HEK293T (cell line): ENCODE data around the gene COL27A1.

Source experiments
- CTCF ChIA-PET: fragments of 350-600 bp; formaldehyde crosslinking; extraction: SDS; loops from one replicate; lab custom pipeline; 2021; ENCODE audit warnings: antibody characterized with exemption, inconsistent platforms; lab: Yijun Ruan, JAX
- POLR2A ChIA-PET: fragments of 350-600 bp; formaldehyde crosslinking; extraction: SDS; loops from one replicate; lab custom pipeline; 2020; ENCODE audit warnings: antibody characterized with exemption, inconsistent platforms; lab: Yijun Ruan, JAX
- DNase-seq: peaks from one replicate; pipeline ENCODE4 v3.0.0; 2012; ENCODE audit warnings: mixed read lengths; ENCODE audit errors: extremely low spot score
- ARNT ChIP-seq: fragments of 450-650 bp; IDR thresholded peaks from 2 replicates; pipeline ENCODE4 v1.6.1; 2017; ENCODE audit warnings: mild to moderate bottlenecking
- BHLHE40 ChIP-seq: fragments of 450-650 bp; IDR thresholded peaks from 2 replicates; pipeline ENCODE4 v1.6.1; 2016; ENCODE audit warnings: mild to moderate bottlenecking, moderate library complexity, borderline replicate concordance
- CTBP1 ChIP-seq: fragments of 450-650 bp; IDR thresholded peaks from 2 replicates; pipeline ENCODE4 v1.6.1; 2016; ENCODE audit warnings: borderline replicate concordance
- ELF4 ChIP-seq: fragments of 450-650 bp; IDR thresholded peaks from 2 replicates; pipeline ENCODE4 v1.6.1; 2017; ENCODE audit warnings: antibody characterized with exemption
- FOXA1 ChIP-seq: fragments of 450-650 bp; IDR thresholded peaks from 2 replicates; pipeline ENCODE4 v1.6.1; 2016; ENCODE audit warnings: mild to moderate bottlenecking
- FOXK2 ChIP-seq: fragments of 450-650 bp; IDR thresholded peaks from 2 replicates; pipeline ENCODE4 v1.6.1; 2016; ENCODE audit warnings: mild to moderate bottlenecking
- FOXM1 ChIP-seq: fragments of 450-650 bp; IDR thresholded peaks from 2 replicates; pipeline ENCODE4 v1.6.1; 2017; ENCODE audit warnings: mild to moderate bottlenecking, borderline replicate concordance
- HDGF ChIP-seq: fragments of 450-650 bp; IDR thresholded peaks from 2 replicates; pipeline ENCODE4 v1.6.1; 2017; ENCODE audit warnings: antibody characterized with exemption, borderline replicate concordance
- L3MBTL2 ChIP-seq: fragments of 450-650 bp; conservative IDR thresholded peaks from 2 replicates; pipeline ENCODE4 v1.6.1; 2016; ENCODE audit warnings: mild to moderate bottlenecking
- LEF1 ChIP-seq: fragments of 450-650 bp; IDR thresholded peaks from 2 replicates; pipeline ENCODE4 v1.6.1; 2017; ENCODE audit warnings: mild to moderate bottlenecking, borderline replicate concordance
- NFRKB ChIP-seq: fragments of 450-650 bp; IDR thresholded peaks from 2 replicates; pipeline ENCODE4 v1.6.1; 2016; ENCODE audit warnings: mild to moderate bottlenecking, moderate library complexity
- SP1 ChIP-seq: fragments of 450-650 bp; IDR thresholded peaks from 2 replicates; pipeline ENCODE4 v1.6.1; 2017
- SUZ12 ChIP-seq: fragments of 450-650 bp; IDR thresholded peaks from 2 replicates; pipeline ENCODE4 v1.6.1; 2016; ENCODE audit warnings: mild to moderate bottlenecking
- TARDBP ChIP-seq: fragments of 450-650 bp; IDR thresholded peaks from 2 replicates; pipeline ENCODE4 v1.6.1; 2016
- ZNF384 ChIP-seq: fragments of 450-650 bp; IDR thresholded peaks from 2 replicates; pipeline ENCODE4 v1.6.1; 2016
- TF ChIP-seq, protein P1 (sequence below): fragments of 450-650 bp; IDR thresholded peaks from 2 replicates; pipeline ENCODE4 v1.6.1; 2016

The COL27A1 gene

DNA sequence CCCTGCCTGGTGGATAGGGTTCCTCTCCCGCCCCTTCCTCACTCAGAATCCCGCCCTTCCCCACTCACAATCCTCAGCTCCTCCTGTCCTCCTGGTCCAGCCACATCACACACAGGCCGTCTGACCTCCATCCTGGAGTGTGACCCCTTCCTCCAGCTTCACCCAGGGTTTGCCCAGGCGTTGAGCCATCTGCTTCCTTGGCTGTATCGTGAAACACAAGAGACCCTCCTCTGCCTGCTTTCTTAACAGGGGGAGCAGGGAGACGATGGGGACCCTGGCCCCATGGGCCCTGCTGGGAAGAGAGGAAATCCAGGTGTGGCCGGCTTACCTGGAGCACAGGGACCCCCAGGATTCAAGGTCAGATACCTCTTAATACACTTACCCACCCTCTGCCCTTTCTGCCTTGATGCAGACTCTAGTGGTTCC is 135.2 kb downstream of the COL27A1 start:
- DNase-seq, result no peak
- TF ChIP-seq SUZ12 (no peak), NFRKB (no peak), FOXK2 (no peak), FOXM1 (no peak), TARDBP (no peak), L3MBTL2 (no peak), LEF1 (no peak), BHLHE40 (no peak), SP1 (no peak), HDGF (no peak), ARNT (no peak), ELF4 (no peak), FOXA1 (no peak), ZNF384 (no peak)
- TF ChIP-seq, protein P1, sequence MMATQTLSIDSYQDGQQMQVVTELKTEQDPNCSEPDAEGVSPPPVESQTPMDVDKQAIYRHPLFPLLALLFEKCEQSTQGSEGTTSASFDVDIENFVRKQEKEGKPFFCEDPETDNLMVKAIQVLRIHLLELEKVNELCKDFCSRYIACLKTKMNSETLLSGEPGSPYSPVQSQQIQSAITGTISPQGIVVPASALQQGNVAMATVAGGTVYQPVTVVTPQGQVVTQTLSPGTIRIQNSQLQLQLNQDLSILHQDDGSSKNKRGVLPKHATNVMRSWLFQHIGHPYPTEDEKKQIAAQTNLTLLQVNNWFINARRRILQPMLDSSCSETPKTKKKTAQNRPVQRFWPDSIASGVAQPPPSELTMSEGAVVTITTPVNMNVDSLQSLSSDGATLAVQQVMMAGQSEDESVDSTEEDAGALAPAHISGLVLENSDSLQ, result no peak
- POLR2A ChIA-PET, result no interaction called here
- CTCF ChIA-PET, result interaction anchor here (0.7 to 2.9 kb wide), 23 partner anchors 9 to 499 kb away, joined by 3 to 37 read pairs (median 5); partner anchors contain the start of genes COL27A1 and KIF12

DNA sequence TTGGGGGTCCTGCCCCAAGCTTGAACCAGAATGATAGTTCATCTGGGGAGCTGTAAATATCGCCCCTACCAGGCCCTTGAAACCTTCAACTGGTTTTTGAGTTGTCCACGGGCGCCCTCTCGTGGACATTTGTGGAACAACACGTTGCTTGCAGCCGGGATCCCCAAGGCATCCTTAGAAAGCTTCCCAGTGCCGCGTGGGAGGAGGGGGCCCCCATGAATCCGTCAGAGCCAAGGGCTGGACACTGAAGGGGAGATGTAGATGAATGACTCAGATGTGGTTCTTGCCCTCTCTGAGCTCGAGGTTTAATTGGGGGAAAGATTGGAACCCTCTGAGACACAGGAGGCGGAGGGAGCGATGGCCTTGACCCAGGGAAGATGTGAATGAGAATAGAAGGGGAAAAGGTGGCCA is 135.7 kb downstream of the COL27A1 start:
- DNase-seq, result peak; percentile 73
- no peak for TF ChIP-seq FOXM1
- no peak for TF ChIP-seq CTBP1
- TF ChIP-seq ZNF384, result no peak
- no peak for TF ChIP-seq BHLHE40
- no peak for TF ChIP-seq FOXA1
- no peak for TF ChIP-seq SP1
- TF ChIP-seq LEF1, result no peak
- no peak for TF ChIP-seq ARNT
- TF ChIP-seq SUZ12, result no peak
- TF ChIP-seq ELF4, result no peak
- TF ChIP-seq FOXK2, result no peak
- CTCF ChIA-PET, result interaction anchor here (0.6 to 2.9 kb wide), 27 partner anchors 9 to 500 kb away, joined by 3 to 37 read pairs (median 4); partner anchors contain the start of genes COL27A1 and KIF12
- POLR2A ChIA-PET, result no interaction called here

DNA sequence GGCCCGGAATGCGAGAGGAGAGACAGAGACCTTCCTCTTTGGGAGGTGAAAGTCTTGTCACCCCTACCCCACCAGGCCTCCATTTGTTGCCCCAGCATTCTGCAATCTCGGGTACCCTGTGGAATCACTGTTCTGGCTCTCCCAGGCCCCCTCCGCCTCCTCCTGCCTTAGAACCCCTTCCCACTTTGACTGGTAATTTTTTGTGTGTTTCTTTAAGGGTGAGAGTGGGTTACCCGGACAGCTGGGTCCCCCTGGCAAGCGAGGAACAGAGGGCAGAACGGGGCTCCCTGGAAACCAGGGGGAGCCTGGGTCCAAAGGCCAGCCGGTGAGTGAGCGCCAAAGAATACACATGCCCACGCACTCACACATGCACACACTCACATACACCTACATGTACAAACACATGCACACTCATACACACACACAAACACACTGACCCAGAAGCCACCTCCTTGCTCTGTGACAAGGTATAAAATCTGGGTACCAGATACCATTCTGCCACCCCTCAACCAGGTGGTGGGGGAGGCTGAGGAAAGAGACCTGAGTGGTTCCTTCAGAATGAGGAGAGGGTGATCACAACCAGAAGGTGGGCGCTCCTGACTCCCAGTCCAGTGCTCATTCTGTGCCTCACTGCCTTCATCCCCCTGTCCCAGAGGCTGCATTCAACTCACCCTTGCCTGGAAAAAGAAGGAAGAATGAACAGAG is 136.7 kb downstream of the COL27A1 start:
- DNase-seq, result no peak
- CTCF ChIA-PET, result interaction anchor here (1.5 to 2.9 kb wide), 7 partner anchors 8 to 210 kb away, joined by 5 to 37 read pairs (median 9); no protein-coding TSS in a partner anchor
- POLR2A ChIA-PET, result no interaction called here
- no peak for TF ChIP-seq CTBP1
- TF ChIP-seq L3MBTL2, result no peak

DNA sequence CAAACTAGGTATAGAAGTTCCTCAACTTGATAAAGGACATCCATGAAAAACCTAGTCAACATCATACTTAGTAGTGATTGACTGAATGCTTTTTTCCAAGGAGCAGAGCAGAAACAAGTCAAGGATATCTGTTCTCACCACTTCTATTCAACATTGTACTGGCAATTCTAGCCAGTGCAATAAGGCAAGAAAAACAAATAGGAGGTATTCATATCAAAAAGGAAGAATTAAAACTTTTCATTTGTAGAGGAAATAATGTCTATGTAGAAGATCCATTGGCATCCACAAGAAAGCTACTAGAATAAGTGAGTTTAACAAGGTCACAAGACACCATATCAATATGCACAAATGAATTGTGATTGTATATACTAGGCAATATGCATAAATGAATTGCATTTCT is 139.3 kb downstream of the COL27A1 start:
- POLR2A ChIA-PET, result no interaction called here
- DNase-seq, result no peak
- TF ChIP-seq NFRKB, result no peak
- no peak for TF ChIP-seq ELF4
- no peak for TF ChIP-seq ARNT
- TF ChIP-seq, protein P1, result no peak
- TF ChIP-seq TARDBP, result no peak
- TF ChIP-seq FOXM1, result no peak
- TF ChIP-seq SUZ12, result no peak
- no peak for TF ChIP-seq LEF1
- no peak for TF ChIP-seq CTBP1
- no peak for TF ChIP-seq FOXK2
- CTCF ChIA-PET, result interaction anchor here (1.8 kb wide), 1 partner anchor 212 kb away, joined by 9 read pairs; no protein-coding TSS in a partner anchor

DNA sequence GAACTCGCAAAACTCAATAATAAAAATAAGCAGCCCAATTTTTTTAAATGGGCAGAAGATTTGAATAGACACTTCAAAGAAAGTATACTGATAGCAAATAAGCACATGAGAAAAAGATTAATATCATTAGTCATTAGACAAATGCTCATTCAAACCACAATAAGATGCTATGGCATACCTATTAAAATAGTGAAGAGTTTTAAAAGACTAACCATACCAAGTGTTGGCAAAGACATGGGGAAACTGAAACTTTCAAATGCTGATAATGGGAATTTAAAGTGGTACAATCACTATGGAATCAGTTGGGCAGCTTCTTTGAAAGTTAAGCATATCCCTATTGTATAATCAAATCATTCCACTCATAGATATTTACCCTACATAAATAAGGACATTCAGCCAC is 141.0 kb downstream of the COL27A1 start:
- ChIA-PET CTCF (no interaction called here), POLR2A (no interaction called here)
- no peak for DNase-seq
- TF ChIP-seq FOXA1 (no peak), L3MBTL2 (no peak), NFRKB (no peak), SUZ12 (no peak), HDGF (no peak), BHLHE40 (no peak), LEF1 (no peak), SP1 (no peak), TARDBP (no peak), FOXK2 (no peak), ZNF384 (no peak), ARNT (no peak)
- TF ChIP-seq, protein P1, result no peak
